ENCODE data around the gene OR10A6. TPM values are rescaled to one million over a fixed set of nuclear protein-coding genes. Genes with fewer than 3 reads are reported as not detected.

The OR10A6 gene
- total and polyA plus RNA-seq, 2 donors (not counting 1 experiment from before 2014, with no cell fraction given): under 0.01 to 0.06 TPM

GRCh38 chr11:7899418-7899817 is 31.6 kb downstream of the OR10A6 start:
- no peak for DNase-seq (ENCODE audit: low read depth in 2 of 2)
- Histone ChIP-seq H3K4me2 (ENCODE audit: extremely low read depth, insufficient read depth, low read length) (no peak overlapping the region), H2AFZ (ENCODE audit: low read length) (no peak overlapping the region), H3K9ac (ENCODE audit: insufficient read depth, low read length) (no peak overlapping the region), H3K36me3 (ENCODE audit: control insufficient read depth, insufficient read depth, low read length) (no peaks in the 10 kb centered on the region), H3K27me3 (ENCODE audit: control insufficient read depth, insufficient read depth, low read length) (no peaks in the 10 kb centered on the region), H3K4me1 (ENCODE audit: control insufficient read depth, extremely low read depth, insufficient read depth, low read length) (peaks cover 2% of the 10 kb centered on the region), H3K79me2 (ENCODE audit: control insufficient read depth, insufficient read depth, low read length) (no peaks in the 10 kb centered on the region), H3K9me3 (ENCODE audit: control insufficient read depth, insufficient read depth, low read depth, low read length) (no peaks in the 10 kb centered on the region), H4K20me1 (ENCODE audit: control insufficient read depth, extremely low read depth, insufficient read depth, low read length) (no peaks in the 10 kb centered on the region), H3K4me3 (replicated peaks in 1 of 4; ENCODE audit: control extremely low read depth in 1 of 4, insufficient read depth in 1 of 4, low read depth in 3 of 4, low read length in 4 of 4) (no peak overlapping the region), H3K27ac (ENCODE audit: insufficient read depth, low read length) (no peak overlapping the region)
- TF ChIP-seq EZH2 (IDR thresholded peaks at IDR 0.05; ENCODE audit: low read length, missing control alignments): no peak

GRCh38 chr11:7898666-7899283 is 32.3 kb downstream of the OR10A6 start:
- no peaks in the 10 kb centered on the region for H3K36me3 ChIP-seq (ENCODE audit: control insufficient read depth, insufficient read depth, low read length)
- peaks cover 2% of the 10 kb centered on the region for H3K4me1 ChIP-seq (ENCODE audit: control insufficient read depth, extremely low read depth, insufficient read depth, low read length)
- no peak overlapping the region for H3K4me3 ChIP-seq (replicated peaks in 1 of 4; ENCODE audit: control extremely low read depth in 1 of 4, insufficient read depth in 1 of 4, low read depth in 3 of 4, low read length in 4 of 4)
- no peak overlapping the region for H3K27ac ChIP-seq (ENCODE audit: insufficient read depth, low read length)
- no peaks in the 10 kb centered on the region for H3K9me3 ChIP-seq (ENCODE audit: control insufficient read depth, insufficient read depth, low read depth, low read length)
- TF ChIP-seq EZH2 (IDR thresholded peaks at IDR 0.05; ENCODE audit: low read length, missing control alignments) (no peak), CTCF (conservative IDR thresholded peaks at IDR 0.05 in 1 of 2, IDR thresholded peaks at IDR 0.05 in 1 of 2; ENCODE audit: low read depth in 1 of 2, low read length in 2 of 2) (no peak)
- DNase-seq (ENCODE audit: low read depth in 2 of 2): no peak
- no peaks in the 10 kb centered on the region for H3K79me2 ChIP-seq (ENCODE audit: control insufficient read depth, insufficient read depth, low read length)
- H4K20me1 ChIP-seq (ENCODE audit: control insufficient read depth, extremely low read depth, insufficient read depth, low read length): no peaks in the 10 kb centered on the region
- no peak overlapping the region for H2AFZ ChIP-seq (ENCODE audit: low read length)
- H3K27me3 ChIP-seq (ENCODE audit: control insufficient read depth, insufficient read depth, low read length): no peaks in the 10 kb centered on the region
- H3K4me2 ChIP-seq (ENCODE audit: extremely low read depth, insufficient read depth, low read length): no peak overlapping the region
- H3K9ac ChIP-seq (ENCODE audit: insufficient read depth, low read length): no peak overlapping the region

GRCh38 chr11:7896009-7896785 is 34.9 kb downstream of the OR10A6 start:
- Histone ChIP-seq H3K9ac (ENCODE audit: insufficient read depth, low read length) (no peak overlapping the region), H3K36me3 (ENCODE audit: control insufficient read depth, insufficient read depth, low read length) (no peaks in the 10 kb centered on the region), H2AFZ (ENCODE audit: low read length) (no peak overlapping the region), H3K4me3 (replicated peaks in 1 of 4; ENCODE audit: control extremely low read depth in 1 of 4, insufficient read depth in 1 of 4, low read depth in 3 of 4, low read length in 4 of 4) (no peak overlapping the region), H3K9me3 (ENCODE audit: control insufficient read depth, insufficient read depth, low read depth, low read length) (no peaks in the 10 kb centered on the region), H3K4me1 (ENCODE audit: control insufficient read depth, extremely low read depth, insufficient read depth, low read length) (peaks cover 15% of the 10 kb centered on the region), H3K27me3 (ENCODE audit: control insufficient read depth, insufficient read depth, low read length) (no peaks in the 10 kb centered on the region), H3K4me2 (ENCODE audit: extremely low read depth, insufficient read depth, low read length) (no peak overlapping the region), H3K79me2 (ENCODE audit: control insufficient read depth, insufficient read depth, low read length) (no peaks in the 10 kb centered on the region), H4K20me1 (ENCODE audit: control insufficient read depth, extremely low read depth, insufficient read depth, low read length) (no peaks in the 10 kb centered on the region), H3K27ac (ENCODE audit: insufficient read depth, low read length) (no peak overlapping the region)
- TF ChIP-seq CTCF (conservative IDR thresholded peaks at IDR 0.05 in 1 of 2, IDR thresholded peaks at IDR 0.05 in 1 of 2; ENCODE audit: low read depth in 1 of 2, low read length in 2 of 2): no peak
- TF ChIP-seq EZH2 (IDR thresholded peaks at IDR 0.05; ENCODE audit: low read length, missing control alignments): no peak
- peak in 1 of 2 donors; percentile 43 for DNase-seq (ENCODE audit: low read depth in 2 of 2)

Measured in fibroblast of lung (primary cell).